ENCODE data around the gene SERGEF. TPM values are rescaled to one million over a fixed set of nuclear protein-coding genes. Genes with fewer than 3 reads are reported as not detected.

SERGEF gene
- total RNA-seq, 3 donors from 2014 or later, result 17.6 to 22.5 (median 18.6) TPM

- ATAC-seq (no peak), DNase-seq (no peak)
- no peaks in the 10 kb centered on the region for H3K9me3 Mint-ChIP-seq
- peaks cover 44% of the 10 kb centered on the region for H3K27me3 Mint-ChIP-seq (ENCODE audit: low read depth)
- no peak overlapping the region for H3K4me3 Mint-ChIP-seq
- no peaks in the 10 kb centered on the region for H3K36me3 Mint-ChIP-seq (ENCODE audit: insufficient read depth)
- peaks cover 2% of the 10 kb centered on the region for H3K4me1 Mint-ChIP-seq (ENCODE audit: low read depth)
Observed at GRCh38 chr11:17739945-17740338, 272.9 kb downstream of the SERGEF start.

DNA sequence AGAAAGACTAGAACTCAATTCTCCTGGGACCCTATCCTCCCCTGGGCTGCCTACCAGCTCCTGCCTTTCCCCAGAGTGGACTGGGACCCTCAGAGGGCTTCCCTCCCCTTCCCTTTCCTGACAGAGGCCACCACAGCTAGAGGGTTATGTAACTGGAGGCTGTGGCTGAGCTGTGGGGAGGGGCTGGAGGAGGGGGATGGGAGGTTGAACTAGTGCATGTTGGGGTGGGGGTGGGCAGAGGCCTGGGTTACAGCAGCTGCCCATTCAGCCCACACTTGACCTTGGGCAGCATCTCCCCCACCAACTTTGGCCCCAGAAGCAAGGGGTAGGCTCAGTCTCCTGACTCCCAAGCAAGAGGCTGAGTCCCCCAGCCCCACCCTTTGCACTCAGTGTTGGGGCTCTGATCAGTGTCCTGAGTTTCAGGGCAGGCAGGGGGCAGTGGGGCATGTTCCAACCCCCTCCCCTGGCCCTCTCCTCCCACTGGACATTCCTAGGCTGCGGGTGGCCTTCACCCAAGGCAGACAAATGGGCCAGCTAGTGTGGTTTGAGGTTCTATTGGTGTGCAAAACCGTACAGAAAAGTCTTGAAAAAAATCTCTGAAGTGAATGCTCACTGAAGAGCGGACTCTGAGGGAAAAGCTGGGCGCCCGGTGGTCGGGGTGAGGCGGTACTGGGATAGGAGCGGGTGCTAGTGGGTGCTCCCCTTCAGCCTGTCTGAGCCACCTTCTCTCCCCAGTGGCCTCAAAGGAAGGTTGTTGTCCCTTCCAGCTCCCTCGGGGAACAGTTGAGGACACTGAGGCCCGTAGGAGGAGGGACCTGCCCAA is 274.5 kb downstream of the SERGEF start:
- DNase-seq, result no peak
- Mint-ChIP-seq H3K9me3 (no peaks in the 10 kb centered on the region), H3K36me3 (ENCODE audit: insufficient read depth) (no peaks in the 10 kb centered on the region), H3K4me1 (ENCODE audit: low read depth) (peaks cover 6% of the 10 kb centered on the region), H3K27me3 (ENCODE audit: low read depth) (peaks cover 48% of the 10 kb centered on the region), H3K4me3 (no peak overlapping the region)
- ATAC-seq, result no peak

Other genes starting within 250 kb of the SERGEF start
- gene TPH1, start 33.2 kb upstream of the SERGEF start, total RNA-seq, result under 1 TPM; 0.35 to 0.51 (median 0.40) TPM
- gene SAAL1, start 93.0 kb upstream of the SERGEF start, total RNA-seq, result 10 to 100 TPM; 35.0 to 36.3 (median 35.8) TPM
- not detected for gene MRGPRX3, start 119.5 kb upstream of the SERGEF start, total RNA-seq
- not detected for gene MRGPRX4, start 159.8 kb upstream of the SERGEF start, total RNA-seq
- gene SAA4, start 223.8 kb upstream of the SERGEF start, total RNA-seq, result not detected
- gene SAA2, start 235.6 kb upstream of the SERGEF start, total RNA-seq, result 1 to 10 TPM; 4.5 to 6.3 (median 5.0) TPM

Data from activated T-cell treated with anti-CD3 and anti-CD28 coated beads, Interleukin-2, amount 50 U/mL, for 4 hours (primary cell).